GM12878 (cell line): ENCODE measurements around the gene PTH. TPM values are rescaled to one million over a fixed set of nuclear protein-coding genes. Genes with fewer than 3 reads are reported as not detected.

Experiments used
- ATAC-seq: fragments of 200-7000 bp; cut with Tn5 transposase; 3 replicates; pipeline ENCODE4 v1.9.1; 2020; ENCODE audit warnings: mild to moderate bottlenecking, moderate library complexity
- BruUV-seq: library from RNA; stranded (reverse); fragments of 400-500 nt; replicated peaks from 2 replicates; lab custom pipeline; 2021; lab: Mats Ljungman, UMichigan
- CTCF ChIA-PET: fragments of 300-600 bp; sonication (Branson Sonifier 250); formaldehyde crosslinking; extraction: SDS; loops from one replicate; lab custom pipeline; 2021; ENCODE audit warnings: inconsistent platforms; lab: Yijun Ruan, JAX
- POLR2A ChIA-PET: fragments of 350-600 bp; formaldehyde crosslinking; extraction: SDS; loops from one replicate; lab custom pipeline; 2021; ENCODE audit warnings: inconsistent platforms; lab: Charles Lee
- RAD21 ChIA-PET: fragments of 300-600 bp; sonication (Branson Sonifier 250); formaldehyde crosslinking; loops from one replicate; lab custom pipeline; 2023; ENCODE audit warnings: antibody characterized with exemption; ENCODE audit not compliant: unreplicated experiment; lab: Charles Lee
- SMC1A ChIA-PET: fragments of 300-600 bp; sonication (Branson Sonifier 250); formaldehyde crosslinking; loops from one replicate; lab custom pipeline; 2023; ENCODE audit not compliant: unreplicated experiment, uncharacterized antibody; lab: Charles Lee
- DNase-seq: peaks from one replicate; pipeline ENCODE4 v3.0.0-alpha.2; 2011; ENCODE audit warnings: low read depth, low spot score
- FAIRE-seq: peaks from 3 replicates; lab custom pipeline; 2011; peaks lifted over from hg19 to GRCh38; lab: Jason Lieb, UNC
- H2AFZ ChIP-seq: 2 replicates; pipeline ENCODE4 v1.6.0; 2011; ENCODE audit warnings: low read depth, low read length, control low read depth; ENCODE audit not compliant: control insufficient read depth
- H3K27ac ChIP-seq: 2 replicates; pipeline ENCODE4 v1.5.1; 2011; ENCODE audit warnings: control low read depth; ENCODE audit not compliant: control insufficient read depth, insufficient read depth
- H3K27me3 ChIP-seq, 2 experiments: replicated peaks in 1 of 2; 2 replicates each; pipeline versions ENCODE4 v1.6.0 to v1.6.1; 2011; ENCODE audit warnings: low read length in 1 of 2; ENCODE audit not compliant: control insufficient read depth in 2 of 2, insufficient read depth in 2 of 2
- H3K36me3 ChIP-seq, 2 experiments: 2 replicates each; pipeline ENCODE4 v1.5.1; 2011; ENCODE audit warnings: low read length in 1 of 2; ENCODE audit not compliant: control insufficient read depth in 2 of 2, insufficient read depth in 2 of 2
- H3K4me1 ChIP-seq: 2 replicates; pipeline ENCODE4 v1.6.1; 2011; ENCODE audit warnings: mild to moderate bottlenecking, low read length, moderate library complexity, mixed read lengths; ENCODE audit not compliant: control insufficient read depth, insufficient read depth
- H3K4me2 ChIP-seq: 2 replicates; pipeline ENCODE4 v1.6.0; 2011; ENCODE audit warnings: control low read depth; ENCODE audit not compliant: control insufficient read depth, insufficient read depth
- H3K4me3 ChIP-seq: fragments of 200-600 bp; sonication (generic); 2 replicates; pipeline ENCODE4 v1.5.1; 2016
- H3K79me2 ChIP-seq: 2 replicates; pipeline ENCODE4 v1.6.0; 2011; ENCODE audit warnings: low read length; ENCODE audit not compliant: control insufficient read depth, insufficient read depth
- H3K9ac ChIP-seq: 2 replicates; pipeline ENCODE4 v1.8.0; 2011; ENCODE audit warnings: low read length, control low read depth, mixed read lengths; ENCODE audit not compliant: control insufficient read depth, insufficient read depth
- H3K9me3 ChIP-seq: replicated peaks from 3 replicates; pipeline ENCODE4 v1.5.1; 2011; ENCODE audit warnings: mild to moderate bottlenecking, low read length; ENCODE audit not compliant: control insufficient read depth, insufficient read depth
- H4K20me1 ChIP-seq: 2 replicates; pipeline ENCODE4 v1.6.0; 2011; ENCODE audit not compliant: control insufficient read depth, insufficient read depth
- BMI1 ChIP-seq: fragments of 450-650 bp; IDR thresholded peaks from 2 replicates; pipeline ENCODE4 v1.6.1; 2016; ENCODE audit warnings: mild to moderate bottlenecking, moderate library complexity, borderline replicate concordance
- GATAD2B ChIP-seq: fragments of 450-650 bp; conservative IDR thresholded peaks from 2 replicates; pipeline ENCODE4 v1.6.1; 2017; ENCODE audit warnings: low read depth, mild to moderate bottlenecking, moderate library complexity
- JUNB ChIP-seq: IDR thresholded peaks from 2 replicates; pipeline ENCODE4 v1.6.1; 2016; ENCODE audit warnings: antibody characterized with exemption, mild to moderate bottlenecking
- JUND ChIP-seq: IDR thresholded peaks from 2 replicates; pipeline ENCODE4 v1.6.1; 2012; ENCODE audit warnings: low read depth, mild to moderate bottlenecking, low read length, improper control_type of control experiment, moderate library complexity
- KLF5 ChIP-seq: fragments of 450-650 bp; IDR thresholded peaks from 2 replicates; pipeline ENCODE4 v1.6.1; 2014; ENCODE audit warnings: mild to moderate bottlenecking; ENCODE audit not compliant: partially characterized antibody
- NR2C2 ChIP-seq: IDR thresholded peaks from 2 replicates; pipeline ENCODE4 v1.6.1; 2011; ENCODE audit warnings: borderline replicate concordance, low read depth; ENCODE audit not compliant: control insufficient read depth, insufficient read length
- RELA ChIP-seq: fragments of 450-650 bp; IDR thresholded peaks from 2 replicates; pipeline ENCODE4 v1.8.0; 2014; ENCODE audit warnings: borderline replicate concordance; ENCODE audit not compliant: partially characterized antibody
- SIX5 ChIP-seq: IDR thresholded peaks from 2 replicates; pipeline ENCODE4 v1.6.1; 2011; ENCODE audit warnings: mild to moderate bottlenecking, low read depth, low read length, moderate library complexity; ENCODE audit not compliant: severe bottlenecking
- SMARCA5 ChIP-seq: fragments of 450-650 bp; IDR thresholded peaks from 2 replicates; pipeline ENCODE4 v1.6.1; 2017; ENCODE audit warnings: mild to moderate bottlenecking
- SP1 ChIP-seq: IDR thresholded peaks from one replicate; pipeline ENCODE4 v1.6.1; 2011; ENCODE audit warnings: low read depth, low read length
- TAF1 ChIP-seq: IDR thresholded peaks from 2 replicates; pipeline ENCODE4 v1.6.1; 2011; ENCODE audit warnings: mild to moderate bottlenecking, low read depth, low read length, borderline replicate concordance
- WGBS: methylation state at CpG from one replicate; pipeline ENCODE4 v1.1.6; 2016; ENCODE audit warnings: low lambda C conversion rate; ENCODE audit not compliant: insufficient replicate concordance, insufficient coverage; ENCODE audit errors: missing lambda C conversion rate; 5-methylcytosine and 5-hydroxymethylcytosine counted together
- in situ Hi-C: fragments of 300-500 bp; cut with MboI; formaldehyde crosslinking; loops from 9 replicates; pipeline ENCODE4 v1.14.3; 2018; ENCODE audit warnings: mixed read lengths
- intact Hi-C: fragments of 100-400 bp; cut with micrococcal nuclease; formaldehyde crosslinking; loops from one replicate; pipeline ENCODE4 v1.14.2; 2022; ENCODE audit not compliant: unreplicated experiment
- polyA plus RNA-seq, 11 experiments: library from polyadenylated mRNA; depleted of rRNA in 4 of 11; unstranded in 6 of 11; stranded (reverse) in 5 of 11; fragments of >200 nt; fragmentation: Nextera tagmentation in 4 of 11; fragmentation: Illumina TruSeq in 1 of 11; extraction: Ambion mirVana in 4 of 11; extraction: Trizol in 1 of 11; gene quantifications; 1 replicate in 1 of 11; 2 replicates in 10 of 11; pipeline versions ENCODE4 v1.2.1 to v1.2.3, GENCODE V29; 2011 to 2016; ENCODE audit warnings: inconsistent platforms in 2 of 11, missing spikeins in 2 of 11, low read depth in 1 of 11
- total RNA-seq, 4 experiments: library from RNA; depleted of rRNA in 3 of 4; stranded (reverse); fragments of >200 nt in 3 of 4; fragmentation: Illumina TruSeq in 1 of 4; extraction: Trizol in 1 of 4; gene quantifications; 2 replicates each; pipeline versions ENCODE4 v1.2.1 to v1.2.3, GENCODE V29; 2013 to 2021

Gene PTH
- total and polyA plus RNA-seq, 10 of the 15 experiments (the other 5 are each of a cell fraction or from before 2014, with no cell fraction given) = not detected

GRCh38 chr11:13503393-13503792 lies 7.6 kb upstream of the PTH start:
- intact Hi-C loops = no loop called here
- FAIRE-seq (no peak), DNase-seq (no peak), ATAC-seq (no peak)
- no peak overlapping the region for H2AFZ ChIP-seq
- no TSS peak for BruUV-seq
- no peaks in the 10 kb centered on the region for H4K20me1 ChIP-seq
- 30% methylated on average over 1 of the region's 1 CpG for WGBS
- no peaks in the 10 kb centered on the region for H3K9me3 ChIP-seq
- TF ChIP-seq TAF1 = no peak
- no peak for TF ChIP-seq SP1
- TF ChIP-seq NR2C2 = no peak
- TF ChIP-seq SMARCA5 = no peak
- no peak for TF ChIP-seq GATAD2B
- TF ChIP-seq JUND = no peak
- no peak for TF ChIP-seq BMI1
- ChIA-PET SMC1A (interaction anchor here (1.6 kb wide), 1 partner anchor 15 kb away, joined by 3 read pairs; no protein-coding TSS in a partner anchor), POLR2A (no interaction called here), RAD21 (no interaction called here), CTCF (interaction anchor here (0.6 to 2.1 kb wide), 2 partner anchors 16 to 1173 kb away, joined by 3 to 8 read pairs; no protein-coding TSS in a partner anchor)
- H3K27me3 ChIP-seq = no peaks in the 10 kb centered on the region
- no peaks in the 10 kb centered on the region for H3K4me1 ChIP-seq
- no peaks in the 10 kb centered on the region for H3K79me2 ChIP-seq
- no peak overlapping the region for H3K4me3 ChIP-seq
- no peak overlapping the region for H3K9ac ChIP-seq
- H3K4me2 ChIP-seq = no peak overlapping the region
- no peak overlapping the region for H3K27ac ChIP-seq
- in situ Hi-C loops = no loop called here
- no peaks in the 10 kb centered on the region for H3K36me3 ChIP-seq

GRCh38 chr11:13502492-13502891 lies 6.7 kb upstream of the PTH start:
- ATAC-seq (no peak), DNase-seq (no peak), FAIRE-seq (no peak)
- H3K9ac ChIP-seq = no peak overlapping the region
- no peaks in the 10 kb centered on the region for H3K36me3 ChIP-seq
- POLR2A ChIA-PET = no interaction called here
- no peak overlapping the region for H2AFZ ChIP-seq
- no peak overlapping the region for H3K27ac ChIP-seq
- H3K79me2 ChIP-seq = no peaks in the 10 kb centered on the region
- no peak for TF ChIP-seq JUNB
- TF ChIP-seq SIX5 = no peak
- TF ChIP-seq RELA = no peak
- TF ChIP-seq SP1 = no peak
- TF ChIP-seq KLF5 = no peak
- no peaks in the 10 kb centered on the region for H3K4me1 ChIP-seq
- 0% methylated on average over 1 of the region's 1 CpG for WGBS
- intact Hi-C loops (no loop called here), in situ Hi-C loops (no loop called here)
- CTCF ChIA-PET = interaction anchor here (0.7 to 2.1 kb wide), 2 partner anchors 15 to 307 kb away, joined by 4 to 8 read pairs; no protein-coding TSS in a partner anchor
- no peak overlapping the region for H3K4me2 ChIP-seq
- RAD21 ChIA-PET = no interaction called here
- no TSS peak for BruUV-seq
- H3K27me3 ChIP-seq = no peaks in the 10 kb centered on the region
- H3K4me3 ChIP-seq = no peak overlapping the region
- H3K9me3 ChIP-seq = no peaks in the 10 kb centered on the region
- SMC1A ChIA-PET = interaction anchor here (1.0 to 1.6 kb wide), 2 partner anchors 10 to 14 kb away, joined by 3 read pairs; no protein-coding TSS in a partner anchor
- H4K20me1 ChIP-seq = no peaks in the 10 kb centered on the region
